Measurements from ENCODE around the gene LINS1.

DNA sequence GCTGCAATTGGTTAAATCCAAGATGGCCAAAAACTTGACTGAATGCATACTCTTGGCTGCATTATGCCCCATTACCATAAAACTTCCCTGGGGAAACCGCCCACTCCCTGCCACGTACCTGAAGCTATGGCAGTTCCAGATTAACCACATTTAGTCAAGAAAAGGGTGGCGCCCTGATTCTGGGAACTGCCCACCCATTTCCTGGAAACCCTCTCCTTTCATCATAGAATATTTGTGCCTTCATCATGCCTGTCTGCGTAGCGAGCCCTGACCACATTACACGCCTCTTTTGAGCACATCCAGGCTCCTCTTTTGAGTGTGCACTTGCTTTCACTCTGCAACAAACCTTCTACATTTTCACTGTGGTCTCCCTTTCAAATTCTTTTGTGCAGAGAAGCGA lies 5.2 kb downstream of the LINS1 start:
- TF ChIP-seq POLR2A (IDR thresholded peaks at IDR 0.05), result no peak
- TF ChIP-seq CTCF (IDR thresholded peaks at IDR 0.05), result no peak
